Measurements from ENCODE around the gene PTK7.
"Not testable (repeated sequence)": the region's sequence is repeated elsewhere in the genome, so short reads cannot be mapped to it uniquely, and the experiment has no call there.

The PTK7 gene

DNA sequence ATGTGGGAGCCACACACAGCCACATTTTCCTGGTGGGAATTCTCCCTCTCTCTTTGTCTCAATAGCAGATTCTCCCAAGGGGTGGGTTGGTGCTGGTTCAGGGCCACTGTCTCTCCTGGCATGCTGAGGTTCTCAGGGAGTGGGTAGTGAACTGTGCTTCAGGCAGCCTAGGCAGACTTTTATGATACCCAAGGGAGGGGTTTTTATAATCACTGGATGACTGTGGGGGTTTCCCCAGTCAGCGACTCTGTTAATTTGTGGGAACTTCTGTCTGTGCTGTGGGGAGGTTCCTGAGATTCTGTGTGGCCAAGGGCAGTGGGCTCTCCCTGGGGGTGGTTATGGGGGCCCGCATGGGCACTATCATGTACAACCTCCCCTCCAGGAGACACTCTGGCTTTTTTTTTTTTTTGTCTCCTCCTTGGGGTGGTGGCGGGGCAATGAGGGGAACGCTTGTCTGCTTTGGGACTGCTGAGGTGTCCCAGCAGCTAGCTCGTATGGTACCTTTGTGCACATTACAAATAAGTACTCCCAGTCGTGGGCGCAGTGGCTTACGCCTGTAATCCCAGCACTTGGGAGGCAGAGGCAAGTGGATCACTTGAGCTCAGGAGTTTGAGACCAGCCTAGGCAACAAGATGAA, 10.0 kb downstream of the PTK7 start:
- DNase-seq (ENCODE audit: low read depth) = no peak

DNA sequence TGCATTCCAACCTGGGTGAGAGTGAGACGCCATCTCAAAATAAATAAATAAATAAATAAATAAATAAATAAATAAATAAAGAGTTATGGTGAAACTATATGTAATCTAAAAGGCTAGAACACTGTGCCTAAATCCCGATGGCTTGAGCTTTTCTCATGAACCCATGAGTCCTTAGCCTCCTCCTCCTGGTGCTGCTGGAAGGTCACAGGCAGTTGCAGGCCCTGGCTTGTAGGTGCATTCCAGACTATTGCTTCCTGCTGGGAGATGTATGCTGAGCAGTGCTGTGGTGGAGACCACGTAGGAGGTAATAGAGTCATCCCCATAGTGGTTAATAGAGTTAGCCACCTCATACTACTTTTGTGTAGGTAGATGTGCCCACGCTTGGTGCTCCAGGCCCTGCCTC, 12.5 kb downstream of the PTK7 start:
- DNase-seq (ENCODE audit: low read depth) = peak; percentile 37

- DNase-seq (ENCODE audit: low read depth) = no peak
Measured at GRCh38 chr6:43089467-43089866, 13.4 kb downstream of the PTK7 start.

DNA sequence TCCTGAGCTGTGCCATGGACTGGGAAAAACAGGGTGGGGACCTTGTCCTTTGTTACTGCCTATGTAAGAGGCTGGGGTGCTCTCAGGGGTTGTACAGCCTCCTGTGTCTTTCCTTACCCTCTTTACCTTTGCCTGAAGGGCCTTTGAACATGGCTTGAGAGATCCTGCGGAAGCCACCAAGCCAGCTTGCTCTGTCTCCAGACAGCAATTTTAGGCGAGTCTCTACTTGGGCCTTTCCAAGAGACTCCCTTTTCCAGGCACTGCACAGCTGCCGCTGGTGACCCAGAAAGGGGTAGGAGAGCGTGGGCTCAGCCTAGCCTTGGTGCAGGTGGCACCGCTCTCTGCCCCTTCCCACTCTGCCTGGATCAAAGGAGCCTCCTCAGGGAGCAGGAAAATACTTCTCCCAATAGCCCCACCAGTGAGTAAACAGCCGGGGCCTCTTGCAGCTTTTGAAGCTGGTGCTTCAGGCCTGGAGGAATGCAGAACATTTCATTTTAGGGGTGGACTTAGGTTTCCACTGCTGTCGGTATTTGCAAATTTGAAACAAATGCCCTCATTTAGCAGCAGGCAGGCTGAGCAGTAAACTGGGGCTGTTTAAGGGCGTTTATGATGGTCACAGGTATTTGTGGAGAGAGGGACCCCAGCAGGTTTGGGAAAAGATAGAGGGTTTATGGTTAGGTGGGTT, 13.9 kb downstream of the PTK7 start:
- no peak for DNase-seq (ENCODE audit: low read depth)

- no peak for DNase-seq (ENCODE audit: low read depth)
Measured at GRCh38 chr6:43090559-43090956, 14.4 kb downstream of the PTK7 start.

- no peak for DNase-seq (ENCODE audit: low read depth)
Measured at GRCh38 chr6:43091020-43091419, 14.9 kb downstream of the PTK7 start.

- peak; percentile 69 for DNase-seq (ENCODE audit: low read depth)
Measured at GRCh38 chr6:43091436-43091991, 15.4 kb downstream of the PTK7 start.

DNA sequence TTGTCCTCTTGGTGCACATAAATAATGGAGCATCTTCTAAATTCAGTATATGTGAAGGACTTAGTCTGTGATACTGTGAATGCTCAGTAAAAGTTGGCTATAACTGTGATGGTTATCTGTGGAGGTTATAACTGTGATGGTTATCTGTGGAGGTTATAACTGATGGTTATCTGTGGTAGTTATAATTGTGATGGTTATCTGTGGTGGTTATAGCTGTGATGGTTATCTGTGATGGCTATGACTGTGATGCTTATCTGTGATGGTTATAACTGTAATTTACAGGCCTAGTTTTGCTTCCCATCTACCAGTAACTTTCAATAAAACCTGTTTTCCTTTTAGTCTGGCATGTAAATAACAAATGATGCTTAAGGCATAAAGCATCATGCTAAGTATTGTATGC, 16.5 kb downstream of the PTK7 start:
- DNase-seq (ENCODE audit: low read depth) = no peak

- peak; percentile 85 for DNase-seq (ENCODE audit: low read depth)
Measured at GRCh38 chr6:43093436-43094289, 17.5 kb downstream of the PTK7 start.

GRCh38 chr6:43095939-43096338, 19.8 kb downstream of the PTK7 start:
- DNase-seq (ENCODE audit: low read depth) = no peak

DNA sequence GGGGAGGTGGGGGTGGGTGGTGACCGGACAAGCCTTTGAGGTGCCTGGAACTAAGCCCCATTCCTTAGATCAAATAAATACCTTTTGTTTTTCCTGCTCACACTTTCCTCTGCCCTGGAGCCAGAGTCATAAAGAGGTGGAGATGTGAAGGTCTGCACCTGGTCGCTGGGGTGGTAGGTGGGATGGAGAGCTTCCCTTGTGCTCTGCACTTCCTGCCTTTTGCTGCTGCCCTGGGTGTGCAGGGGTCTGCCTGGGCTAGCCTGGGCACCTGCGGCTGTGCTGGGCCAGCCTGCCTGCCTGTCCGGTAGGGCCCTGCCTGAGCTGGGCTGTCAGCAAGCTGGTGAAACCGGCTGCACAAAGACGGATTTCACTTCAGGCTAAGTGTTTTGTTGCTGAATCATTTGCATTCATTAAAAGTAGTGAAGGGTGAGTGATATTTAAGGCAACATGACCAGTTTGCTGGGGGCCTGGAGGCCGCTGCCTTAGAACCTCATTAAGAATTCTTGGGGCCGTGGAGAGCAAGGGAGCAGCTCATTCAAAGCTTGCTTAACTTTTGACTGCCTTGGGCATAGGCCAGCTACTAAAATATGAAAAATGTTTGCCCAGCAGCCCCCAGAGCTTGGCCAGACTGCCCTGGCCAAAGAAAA, 20.5 kb downstream of the PTK7 start:
- DNase-seq (ENCODE audit: low read depth) = peak; percentile 94

DNA sequence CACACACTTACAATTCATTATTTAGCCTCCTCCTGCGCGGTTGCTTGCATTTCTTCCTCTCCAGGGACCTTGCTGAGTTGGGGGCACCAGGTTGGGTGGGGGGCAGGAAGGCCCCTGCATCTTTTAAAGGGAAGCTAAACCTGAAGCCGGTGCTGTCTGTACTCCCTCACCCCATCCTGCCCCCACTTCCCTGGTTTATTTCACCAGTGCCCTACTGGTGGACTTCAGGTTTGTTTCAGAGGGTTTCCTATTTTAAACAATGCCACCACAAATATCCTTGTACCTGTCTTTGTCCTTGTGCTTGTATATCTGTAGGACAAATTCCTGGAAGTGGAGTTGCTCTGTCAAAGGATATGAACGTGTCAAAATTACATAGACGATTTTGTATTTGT, 21.0 kb downstream of the PTK7 start:
- no peak for DNase-seq (ENCODE audit: low read depth)

DNA sequence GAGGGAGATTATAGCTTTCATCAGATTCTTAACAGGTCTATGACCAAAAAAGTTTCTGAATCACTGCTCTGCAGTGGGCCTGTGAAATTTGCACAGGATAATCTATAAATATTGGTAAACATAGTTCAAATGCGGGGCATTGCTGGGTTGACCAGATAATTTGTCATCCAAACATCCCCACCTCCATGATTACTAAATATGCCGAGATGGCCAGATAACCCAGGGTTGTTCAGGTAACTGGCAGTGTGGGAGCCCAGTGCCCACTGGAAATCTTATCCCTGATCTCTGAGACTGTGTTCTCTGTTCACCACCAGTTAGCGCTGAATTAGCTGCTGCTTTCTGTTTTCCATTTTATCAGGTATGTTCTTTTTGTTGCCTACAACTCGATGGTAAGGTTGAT, 21.4 kb downstream of the PTK7 start:
- no peak for DNase-seq (ENCODE audit: low read depth)

- DNase-seq (ENCODE audit: low read depth) = no peak
Measured at GRCh38 chr6:43101497-43101896, 25.4 kb downstream of the PTK7 start.

DNA sequence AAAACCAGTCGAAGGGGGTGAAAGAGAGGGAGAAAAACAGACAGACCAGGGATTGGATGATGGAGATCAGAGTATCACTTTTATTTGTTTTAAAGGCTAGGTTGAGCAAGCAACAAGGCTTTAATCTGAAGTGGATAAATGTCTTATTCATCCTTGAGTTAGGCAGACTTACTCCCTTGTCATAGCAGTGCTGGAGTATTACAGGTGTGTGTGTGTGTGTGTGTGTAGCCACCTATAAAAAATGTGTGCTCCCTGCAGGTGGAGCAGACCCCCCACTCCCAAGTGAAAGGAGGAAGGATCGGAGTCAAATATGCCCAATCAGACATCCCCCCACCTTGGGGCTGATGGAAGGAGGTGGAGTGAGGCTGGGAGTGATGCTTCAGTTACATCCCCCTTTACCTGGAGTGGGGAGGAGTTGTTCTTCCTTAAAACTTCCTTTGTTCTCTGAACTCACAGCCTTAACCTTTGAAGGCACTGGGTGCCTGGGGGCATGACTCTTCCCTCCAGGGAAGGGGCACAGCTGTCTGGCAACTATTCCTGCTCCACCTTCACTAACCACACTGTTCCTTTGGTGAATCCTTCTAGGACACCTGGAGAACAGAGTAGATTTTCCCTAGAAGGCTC, 27.3 kb downstream of the PTK7 start:
- DNase-seq (ENCODE audit: low read depth) = no peak

- no peak for DNase-seq (ENCODE audit: low read depth)
Measured at GRCh38 chr6:43105538-43106222, 29.6 kb downstream of the PTK7 start.

- no peak for DNase-seq (ENCODE audit: low read depth)
Measured at GRCh38 chr6:43107344-43108062, 31.4 kb downstream of the PTK7 start.

DNA sequence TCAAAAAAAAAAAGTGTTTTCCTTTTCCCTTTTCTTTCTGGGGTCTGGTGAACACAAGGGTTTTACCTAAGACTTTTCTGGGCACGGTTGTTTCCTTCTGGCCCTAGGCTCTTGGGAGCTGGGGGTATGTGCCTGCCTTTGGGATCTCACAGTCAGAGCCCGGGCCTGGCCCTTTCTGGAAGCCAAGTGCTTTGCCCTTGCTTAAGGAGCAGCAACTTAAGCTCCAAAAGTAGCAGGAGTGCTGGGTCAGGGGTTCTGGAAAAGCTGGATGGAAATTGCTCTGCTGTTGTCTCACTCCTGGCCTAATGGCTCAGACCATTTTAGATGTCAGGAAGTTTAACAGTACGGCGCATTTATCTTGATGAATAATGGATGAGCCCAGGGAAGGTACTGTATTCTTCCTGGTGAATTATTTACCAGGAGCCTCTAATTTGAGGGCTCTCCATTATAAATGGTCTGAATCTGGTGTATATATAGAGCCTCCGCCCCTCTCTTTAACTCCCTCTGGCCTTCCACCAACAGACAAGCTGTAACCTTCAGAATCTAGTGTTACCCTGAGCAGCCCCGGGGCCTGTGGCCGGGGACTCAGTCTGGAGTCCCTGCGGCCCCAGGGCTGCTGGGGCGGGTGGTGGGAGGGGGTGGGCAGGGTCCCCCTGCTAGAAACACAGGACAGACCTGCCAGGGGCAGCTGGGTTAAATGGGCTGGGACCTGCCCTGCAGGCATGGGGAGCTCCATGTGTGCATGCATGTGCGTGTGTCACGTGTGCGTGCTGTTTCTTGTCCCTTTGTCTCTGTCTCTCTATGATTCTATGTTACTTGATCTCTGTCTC, 37.5 kb downstream of the PTK7 start:
- peak; percentile 32 for DNase-seq (ENCODE audit: low read depth)

GRCh38 chr6:43115365-43115764, 39.3 kb downstream of the PTK7 start:
- peak; percentile 61 for DNase-seq (ENCODE audit: low read depth)

DNA sequence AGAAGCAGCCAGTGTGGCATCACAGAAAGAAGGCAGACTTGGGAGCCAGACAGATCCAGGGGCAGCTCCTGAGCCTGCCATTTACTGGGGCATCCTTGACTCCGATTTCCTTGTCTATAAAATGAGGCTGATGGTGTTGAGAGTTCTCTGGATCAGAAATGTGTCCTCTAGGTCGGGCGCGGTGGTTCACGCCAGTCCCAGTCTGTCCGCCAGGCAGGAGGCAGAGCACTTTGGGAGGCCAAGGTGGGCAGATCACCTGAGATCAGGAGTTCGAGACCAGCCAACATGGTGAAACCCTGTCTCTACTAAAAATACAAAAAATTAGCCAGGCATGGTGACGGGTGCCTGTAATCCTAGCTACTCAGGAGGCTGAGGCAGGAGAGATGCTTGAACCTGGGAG, 41.4 kb downstream of the PTK7 start:
- DNase-seq (ENCODE audit: low read depth) = not testable (repeated sequence)

Data from amniotic epithelial cell (primary cell).